Measurements from ENCODE around the gene DGKD.

- TF ChIP-seq CTCF (IDR thresholded peaks at IDR 0.05 in 8 of 11, conservative IDR thresholded peaks at IDR 0.05 in 3 of 11) = no peak
- peak in 2 of 3 donors; percentile 22 to 23 for TF ChIP-seq POLR2AphosphoS5 (IDR thresholded peaks at IDR 0.05)
Observed at GRCh38 chr2:233380132-233380895, 26.0 kb downstream of the DGKD start.

Measured in spleen (tissue), 7 donors.